Breast epithelium (tissue), 4 donors: Measurements from ENCODE around the gene KRTAP2-2. TPM values are rescaled to one million over a fixed set of nuclear protein-coding genes. Genes with fewer than 3 reads are reported as not detected.
"Not testable (repeated sequence)": the region's sequence is repeated elsewhere in the genome, so short reads cannot be mapped to it uniquely, and the experiment has no call there.

ENCODE experiments used
- DNase-seq, 2 donors: peaks; one replicate each; pipeline ENCODE4 v3.0.0-alpha.2; 2019; ENCODE audit warnings: low spot score in 2 of 2
- H3K27ac ChIP-seq, 2 donors: fragments of 200-600 bp; sonication (generic) in 1 of 2; one replicate each; pipeline ENCODE4 v1.5.1; 2016 to 2019; ENCODE audit warnings: mild to moderate bottlenecking in 1 of 2
- H3K27me3 ChIP-seq, 2 donors: fragments of 200-600 bp; sonication (generic) in 1 of 2; one replicate each; pipeline versions ENCODE4 v1.5.1 to v1.6.0; 2017 to 2019; ENCODE audit warnings: control low read depth in 1 of 2, mild to moderate bottlenecking in 1 of 2
- H3K36me3 ChIP-seq: fragments of 200-600 bp; one replicate; pipeline ENCODE4 v1.5.1; 2019
- H3K4me1 ChIP-seq, 2 donors: fragments of 200-600 bp; sonication (generic); one replicate each; pipeline ENCODE4 v1.5.1; 2016 to 2019; ENCODE audit warnings: control low read depth in 1 of 2
- H3K4me3 ChIP-seq, 3 donors: fragments of 200-600 bp; sonication (generic); 1 replicate in 2 of 3; 2 replicates in 1 of 3; pipeline ENCODE4 v1.5.1; 2016 to 2019; ENCODE audit warnings: mild to moderate bottlenecking in 3 of 3, moderate library complexity in 2 of 3
- H3K9me3 ChIP-seq, 2 donors: fragments of 200-600 bp; sonication (generic) in 1 of 2; one replicate each; pipeline ENCODE4 v1.5.1; 2016 to 2019; ENCODE audit warnings: control low read depth in 1 of 2
- CTCF ChIP-seq, 3 donors: fragments of 450-650 bp; IDR thresholded peaks; one replicate each; pipeline ENCODE4 v1.5.1; 2016 to 2017; ENCODE audit warnings: antibody characterized with exemption in 3 of 3, mild to moderate bottlenecking in 3 of 3, moderate library complexity in 3 of 3
- POLR2A ChIP-seq: fragments of 450-650 bp; IDR thresholded peaks from one replicate; pipeline ENCODE4 v1.6.1; 2016; ENCODE audit warnings: antibody characterized with exemption, mild to moderate bottlenecking, moderate library complexity
- POLR2AphosphoS5 ChIP-seq, 3 donors: sonication (generic); formaldehyde crosslinking; IDR thresholded peaks; one replicate each; pipeline ENCODE4 v1.6.1; 2017; ENCODE audit warnings: antibody characterized with exemption in 3 of 3
- intact Hi-C: fragments of 100-400 bp; cut with DNase I; formaldehyde crosslinking; loops from one replicate; pipeline ENCODE4 v1.15.1; 2023; ENCODE audit warnings: low total_unique reads
- total RNA-seq, 3 donors: library from RNA; depleted of rRNA; stranded (reverse); fragments of >200 nt; gene quantifications; one replicate each; pipeline ENCODE4 v1.1.0, GENCODE V29; 2016

KRTAP2-2 gene
- total RNA-seq, 3 donors from 2014 or later = not detected

DNA sequence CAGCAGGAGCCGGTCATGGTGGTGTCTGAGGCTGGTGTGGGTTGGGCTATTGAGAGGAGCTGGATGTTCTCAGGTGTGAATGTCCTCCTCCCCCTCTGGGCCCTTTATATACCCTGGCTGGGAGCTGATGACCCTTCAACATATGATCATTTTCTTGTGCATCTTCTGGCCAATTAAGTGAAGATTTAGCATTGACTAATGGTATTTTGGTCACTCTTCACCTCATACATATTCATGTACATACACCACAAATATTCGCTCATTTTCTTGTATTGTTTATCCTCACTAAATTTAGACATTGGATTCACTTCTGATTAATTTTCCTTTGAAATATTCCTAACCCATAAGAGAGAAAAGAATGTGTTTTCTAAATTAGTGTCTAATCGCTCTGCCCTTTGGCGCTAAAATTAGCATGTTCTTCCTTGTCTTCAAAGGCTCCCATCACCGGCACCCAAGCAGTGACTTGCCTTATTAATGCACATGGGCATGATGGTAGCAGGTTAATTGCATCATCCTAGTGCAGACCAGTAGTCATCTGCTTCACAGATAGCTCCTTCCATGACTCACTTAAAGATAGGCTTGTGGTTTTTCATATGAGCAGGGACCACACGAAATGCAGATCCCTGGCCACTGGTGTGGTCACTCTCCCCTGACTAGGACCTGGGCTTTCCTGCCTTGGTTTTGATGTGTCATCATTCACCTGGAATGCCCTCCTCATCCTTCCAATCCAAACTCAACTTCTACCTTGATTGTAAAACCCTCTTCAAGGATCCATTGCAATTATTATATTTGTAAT lies 11.0 kb upstream of the KRTAP2-2 start, which contains the start of gene KRTAP2-4:
Gene KRTAP2-4 (minus strand): TSS at position 51 of the 796 bp plus-strand sequence. CDS start 34 bp downstream, at position 17.
- Histone ChIP-seq H3K27me3 (no peaks in the 10 kb centered on the region), H3K27ac (no peak within 1 kb of the TSS), H3K9me3 (no peaks in the 10 kb centered on the region), H3K4me1 (no peaks in the 10 kb centered on the region), H3K4me3 (no peak within 1 kb of the TSS), H3K36me3 (no peaks in the 10 kb centered on the region)
- DNase-seq = no peak
- intact Hi-C loops = no loop called here
- no peak for TF ChIP-seq CTCF (IDR thresholded peaks at IDR 0.05)
- no peak for TF ChIP-seq POLR2AphosphoS5 (IDR thresholded peaks at IDR 0.05)
- TF ChIP-seq POLR2A = no peak

GRCh38 chr17:41065016-41065689 lies 10.1 kb upstream of the KRTAP2-2 start:
- H3K9me3 ChIP-seq, H3K4me1 ChIP-seq, intact Hi-C loops, DNase-seq, H3K27ac ChIP-seq, H3K4me3 ChIP-seq, H3K36me3 ChIP-seq, H3K27me3 ChIP-seq: not testable (repeated sequence)

GRCh38 chr17:41064301-41064700 lies 9.3 kb upstream of the KRTAP2-2 start:
- H3K4me3 ChIP-seq = no peak overlapping the region

DNA sequence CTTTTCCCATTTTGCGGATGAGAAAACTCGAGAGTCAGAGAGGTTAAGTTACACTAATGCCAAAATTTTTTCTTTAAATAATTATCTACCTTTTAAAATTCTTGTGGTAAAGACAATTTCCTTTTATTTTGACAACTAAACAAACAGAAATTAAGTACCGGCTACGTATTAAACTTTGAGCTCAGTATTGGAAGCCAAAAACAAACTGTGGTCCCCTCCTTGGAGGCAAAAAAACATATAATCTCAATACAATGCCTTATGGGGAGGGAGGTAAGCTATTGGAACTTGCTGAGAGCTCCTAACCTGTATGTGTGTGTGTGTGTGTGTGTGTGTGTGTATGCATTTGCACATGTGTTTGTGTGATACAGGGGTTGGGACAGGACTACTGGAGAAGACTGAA lies 8.4 kb upstream of the KRTAP2-2 start:
- no peak for DNase-seq
- intact Hi-C loops = no loop called here
- Histone ChIP-seq H3K27me3 (no peaks in the 10 kb centered on the region), H3K27ac (no peak overlapping the region), H3K9me3 (no peaks in the 10 kb centered on the region), H3K4me1 (no peaks in the 10 kb centered on the region), H3K4me3 (no peak overlapping the region), H3K36me3 (no peaks in the 10 kb centered on the region)
- TF ChIP-seq POLR2A (no peak), POLR2AphosphoS5 (IDR thresholded peaks at IDR 0.05) (no peak), CTCF (IDR thresholded peaks at IDR 0.05) (no peak)

More at GRCh38 chr17:41064301-41064700, 9.3 kb upstream of the KRTAP2-2 start:
- no peaks in the 10 kb centered on the region for H3K36me3 ChIP-seq
- H3K9me3 ChIP-seq = no peaks in the 10 kb centered on the region
- H3K27me3 ChIP-seq = no peaks in the 10 kb centered on the region
- H3K4me1 ChIP-seq = no peaks in the 10 kb centered on the region
- no peak overlapping the region for H3K27ac ChIP-seq
- intact Hi-C loops = no loop called here
- TF ChIP-seq POLR2A (no peak), POLR2AphosphoS5 (IDR thresholded peaks at IDR 0.05) (no peak), CTCF (IDR thresholded peaks at IDR 0.05) (no peak)
- DNase-seq = no peak

GRCh38 chr17:41061964-41062363 lies 6.9 kb upstream of the KRTAP2-2 start:
- DNase-seq = no peak
- Histone ChIP-seq H3K27ac (peak overlapping the region in 1 of 2 donors; percentile 25), H3K36me3 (no peaks in the 10 kb centered on the region), H3K4me1 (no peaks in the 10 kb centered on the region), H3K27me3 (no peaks in the 10 kb centered on the region), H3K9me3 (no peaks in the 10 kb centered on the region), H3K4me3 (no peak overlapping the region)
- intact Hi-C loops = no loop called here
- no peak for TF ChIP-seq POLR2A
- no peak for TF ChIP-seq CTCF (IDR thresholded peaks at IDR 0.05)
- no peak for TF ChIP-seq POLR2AphosphoS5 (IDR thresholded peaks at IDR 0.05)
